ENCODE measurements around the gene ZSCAN22. TPM values are rescaled to one million over a fixed set of nuclear protein-coding genes. Genes with fewer than 3 reads are reported as not detected.

Gene ZSCAN22
- polyA plus RNA-seq, 4 donors = 0.67 to 3.2 (median 1.0) TPM

GRCh38 chr19:58291943-58292342 is 34.9 kb upstream of the ZSCAN22 start:
- DNase-seq = no peak
- Histone ChIP-seq H3K36me3 (ENCODE audit: control insufficient read depth in 3 of 3, insufficient read depth in 2 of 3, low read depth in 1 of 3, low read length in 3 of 3) (peaks cover 29 to 83% (median 39%) of the 10 kb centered on the region in 3 donors), H3K27ac (ENCODE audit: low read depth in 1 of 3, low read length in 2 of 3) (no peak overlapping the region), H3K9me3 (ENCODE audit: control insufficient read depth in 2 of 2, insufficient read depth in 1 of 2, low read depth in 1 of 2, low read length in 1 of 2) (peaks cover 5 to 72% of the 10 kb centered on the region in 2 donors), H3K4me1 (ENCODE audit: control insufficient read depth in 3 of 3, insufficient read depth in 2 of 3, low read depth in 1 of 3, low read length in 2 of 3) (no peaks in the 10 kb centered on the region), H3K27me3 (ENCODE audit: control insufficient read depth in 3 of 3, insufficient read depth in 3 of 3, low read length in 3 of 3) (no peaks in the 10 kb centered on the region), H3K4me3 (ENCODE audit: low read depth in 1 of 3, low read length in 3 of 3) (no peak overlapping the region)
- 95 to 99% (median 97%) methylated on average over 7 of the region's 7 CpGs for WGBS, 3 donors
- FAIRE-seq = no peak

- no peak overlapping the region for H3K27ac ChIP-seq (ENCODE audit: low read depth in 1 of 3, low read length in 2 of 3)
- no peaks in the 10 kb centered on the region for H3K4me1 ChIP-seq (ENCODE audit: control insufficient read depth in 3 of 3, insufficient read depth in 2 of 3, low read depth in 1 of 3, low read length in 2 of 3)
- 98 to 99% (median 99%) methylated on average over 22 of the region's 22 CpGs for WGBS, 3 donors
- peaks cover 15 to 65% (median 29%) of the 10 kb centered on the region in 3 donors for H3K36me3 ChIP-seq (ENCODE audit: control insufficient read depth in 3 of 3, insufficient read depth in 2 of 3, low read depth in 1 of 3, low read length in 3 of 3)
- peaks cover 5 to 65% of the 10 kb centered on the region in 2 donors for H3K9me3 ChIP-seq (ENCODE audit: control insufficient read depth in 2 of 2, insufficient read depth in 1 of 2, low read depth in 1 of 2, low read length in 1 of 2)
- no peak for DNase-seq
- no peak overlapping the region for H3K4me3 ChIP-seq (ENCODE audit: low read depth in 1 of 3, low read length in 3 of 3)
- H3K27me3 ChIP-seq (ENCODE audit: control insufficient read depth in 3 of 3, insufficient read depth in 3 of 3, low read length in 3 of 3) = no peaks in the 10 kb centered on the region
- no peak for FAIRE-seq
Observed at GRCh38 chr19:58294743-58295374, 31.9 kb upstream of the ZSCAN22 start.

GRCh38 chr19:58296104-58296503 is 30.7 kb upstream of the ZSCAN22 start:
- WGBS, 3 donors = 91 to 97% (median 93%) methylated on average over 7 of the region's 7 CpGs
- Histone ChIP-seq H3K27me3 (ENCODE audit: control insufficient read depth in 3 of 3, insufficient read depth in 3 of 3, low read length in 3 of 3) (no peaks in the 10 kb centered on the region), H3K4me1 (ENCODE audit: control insufficient read depth in 3 of 3, insufficient read depth in 2 of 3, low read depth in 1 of 3, low read length in 2 of 3) (no peaks in the 10 kb centered on the region), H3K27ac (ENCODE audit: low read depth in 1 of 3, low read length in 2 of 3) (no peak overlapping the region), H3K36me3 (ENCODE audit: control insufficient read depth in 3 of 3, insufficient read depth in 2 of 3, low read depth in 1 of 3, low read length in 3 of 3) (peaks cover 20 to 67% (median 27%) of the 10 kb centered on the region in 3 donors), H3K4me3 (ENCODE audit: low read depth in 1 of 3, low read length in 3 of 3) (no peak overlapping the region), H3K9me3 (ENCODE audit: control insufficient read depth in 2 of 2, insufficient read depth in 1 of 2, low read depth in 1 of 2, low read length in 1 of 2) (peaks cover 5 to 56% of the 10 kb centered on the region in 2 donors)
- DNase-seq (no peak), FAIRE-seq (no peak)

- Histone ChIP-seq H3K9me3 (ENCODE audit: control insufficient read depth in 2 of 2, insufficient read depth in 1 of 2, low read depth in 1 of 2, low read length in 1 of 2) (peaks cover 2 to 14% of the 10 kb centered on the region in 2 donors), H3K27ac (ENCODE audit: low read depth in 1 of 3, low read length in 2 of 3) (no peak overlapping the region), H3K36me3 (ENCODE audit: control insufficient read depth in 3 of 3, insufficient read depth in 2 of 3, low read depth in 1 of 3, low read length in 3 of 3) (peaks cover 0 to 33% (median 5%) of the 10 kb centered on the region in 3 donors), H3K4me3 (ENCODE audit: low read depth in 1 of 3, low read length in 3 of 3) (no peak overlapping the region), H3K4me1 (ENCODE audit: control insufficient read depth in 3 of 3, insufficient read depth in 2 of 3, low read depth in 1 of 3, low read length in 2 of 3) (peaks cover 0 to 5% (median 0%) of the 10 kb centered on the region in 3 donors), H3K27me3 (ENCODE audit: control insufficient read depth in 3 of 3, insufficient read depth in 3 of 3, low read length in 3 of 3) (no peaks in the 10 kb centered on the region)
- no peak for FAIRE-seq
- 95 to 96% (median 96%) methylated on average over 7 of the region's 7 CpGs for WGBS, 3 donors
- DNase-seq = no peak
Observed at GRCh38 chr19:58300620-58301019, 26.2 kb upstream of the ZSCAN22 start.

- H3K27ac ChIP-seq (ENCODE audit: low read depth in 1 of 3, low read length in 2 of 3) = no peak overlapping the region
- FAIRE-seq = no peak
Observed at GRCh38 chr19:58304255-58304654, 22.5 kb upstream of the ZSCAN22 start.

GRCh38 chr19:58304748-58305064 is 22.1 kb upstream of the ZSCAN22 start:
- peaks cover 8 to 25% (median 14%) of the 10 kb centered on the region in 3 donors for H3K36me3 ChIP-seq (ENCODE audit: control insufficient read depth in 3 of 3, insufficient read depth in 2 of 3, low read depth in 1 of 3, low read length in 3 of 3)
- no peaks in the 10 kb centered on the region for H3K9me3 ChIP-seq (ENCODE audit: control insufficient read depth in 2 of 2, insufficient read depth in 1 of 2, low read depth in 1 of 2, low read length in 1 of 2)
- DNase-seq (no peak), FAIRE-seq (no peak)
- WGBS, 3 donors = 22 to 32% (median 32%) methylated on average over 7 of the region's 7 CpGs
- H3K27ac ChIP-seq (ENCODE audit: low read depth in 1 of 3, low read length in 2 of 3) = peak overlapping the region; percentile 82 to 91 (median 85)
- no peaks in the 10 kb centered on the region for H3K27me3 ChIP-seq (ENCODE audit: control insufficient read depth in 3 of 3, insufficient read depth in 3 of 3, low read length in 3 of 3)
- peak overlapping the region; percentile 73 to 92 (median 81) for H3K4me3 ChIP-seq (ENCODE audit: low read depth in 1 of 3, low read length in 3 of 3)
- H3K4me1 ChIP-seq (ENCODE audit: control insufficient read depth in 3 of 3, insufficient read depth in 2 of 3, low read depth in 1 of 3, low read length in 2 of 3) = peaks cover 0 to 16% (median 7%) of the 10 kb centered on the region in 3 donors

More at GRCh38 chr19:58304255-58304654, 22.5 kb upstream of the ZSCAN22 start:
- 88 to 94% (median 92%) methylated on average over 7 of the region's 7 CpGs for WGBS, 3 donors
- Histone ChIP-seq H3K9me3 (ENCODE audit: control insufficient read depth in 2 of 2, insufficient read depth in 1 of 2, low read depth in 1 of 2, low read length in 1 of 2) (no peaks in the 10 kb centered on the region), H3K36me3 (ENCODE audit: control insufficient read depth in 3 of 3, insufficient read depth in 2 of 3, low read depth in 1 of 3, low read length in 3 of 3) (peaks cover 5 to 27% (median 11%) of the 10 kb centered on the region in 3 donors), H3K27me3 (ENCODE audit: control insufficient read depth in 3 of 3, insufficient read depth in 3 of 3, low read length in 3 of 3) (no peaks in the 10 kb centered on the region), H3K4me3 (ENCODE audit: low read depth in 1 of 3, low read length in 3 of 3) (peak overlapping the region in 1 of 3 donors; percentile 92), H3K4me1 (ENCODE audit: control insufficient read depth in 3 of 3, insufficient read depth in 2 of 3, low read depth in 1 of 3, low read length in 2 of 3) (peaks cover 0 to 16% (median 7%) of the 10 kb centered on the region in 3 donors)
- no peak for DNase-seq

GRCh38 chr19:58305065-58305931 is 21.5 kb upstream of the ZSCAN22 start, which contains the start of gene ERVK3-1:
Gene ERVK3-1, plus strand, starts transcription at chr19:58305377. Its CDS starts 6,792 bp downstream, at chr19:58312169.
- no peaks in the 10 kb centered on the region for H3K27me3 ChIP-seq (ENCODE audit: control insufficient read depth in 3 of 3, insufficient read depth in 3 of 3, low read length in 3 of 3)
- DNase-seq (peak; percentile 98 to 99), FAIRE-seq (peak; percentile 33)
- H3K4me1 ChIP-seq (ENCODE audit: control insufficient read depth in 3 of 3, insufficient read depth in 2 of 3, low read depth in 1 of 3, low read length in 2 of 3) = peaks cover 0 to 16% (median 7%) of the 10 kb centered on the region in 3 donors
- H3K27ac ChIP-seq (ENCODE audit: low read depth in 1 of 3, low read length in 2 of 3) = peak within 1 kb of the TSS; percentile 82 to 98 (median 91)
- H3K36me3 ChIP-seq (ENCODE audit: control insufficient read depth in 3 of 3, insufficient read depth in 2 of 3, low read depth in 1 of 3, low read length in 3 of 3) = peaks cover 6 to 23% (median 14%) of the 10 kb centered on the region in 3 donors
- peak within 1 kb of the TSS; percentile 73 to 92 (median 81) for H3K4me3 ChIP-seq (ENCODE audit: low read depth in 1 of 3, low read length in 3 of 3)
- 1% methylated on average over 51 to 55 of the region's 55 CpGs for WGBS, 3 donors
- H3K9me3 ChIP-seq (ENCODE audit: control insufficient read depth in 2 of 2, insufficient read depth in 1 of 2, low read depth in 1 of 2, low read length in 1 of 2) = no peaks in the 10 kb centered on the region

- Histone ChIP-seq H3K27ac (ENCODE audit: low read depth in 1 of 3, low read length in 2 of 3) (peak overlapping the region; percentile 82 to 98 (median 91)), H3K9me3 (ENCODE audit: control insufficient read depth in 2 of 2, insufficient read depth in 1 of 2, low read depth in 1 of 2, low read length in 1 of 2) (peaks cover 0 to 3% of the 10 kb centered on the region in 2 donors), H3K27me3 (ENCODE audit: control insufficient read depth in 3 of 3, insufficient read depth in 3 of 3, low read length in 3 of 3) (no peaks in the 10 kb centered on the region), H3K36me3 (ENCODE audit: control insufficient read depth in 3 of 3, insufficient read depth in 2 of 3, low read depth in 1 of 3, low read length in 3 of 3) (peaks cover 3 to 17% (median 14%) of the 10 kb centered on the region in 3 donors), H3K4me1 (ENCODE audit: control insufficient read depth in 3 of 3, insufficient read depth in 2 of 3, low read depth in 1 of 3, low read length in 2 of 3) (peaks cover 0 to 16% (median 7%) of the 10 kb centered on the region in 3 donors), H3K4me3 (ENCODE audit: low read depth in 1 of 3, low read length in 3 of 3) (peak overlapping the region; percentile 73 to 92 (median 81))
- FAIRE-seq (no peak), DNase-seq (peak; percentile 66 to 76)
- 17 to 31% (median 25%) methylated on average over 12 of the region's 12 CpGs for WGBS, 3 donors
Observed at GRCh38 chr19:58305932-58306323, 20.9 kb upstream of the ZSCAN22 start.
